Keratinocyte (primary cell): Measurements from ENCODE around the gene TENM3. TPM values are rescaled to one million over a fixed set of nuclear protein-coding genes. Genes with fewer than 3 reads are reported as not detected.
A peak's percentile ranks its signal among the peaks of the same experiment; 100 is the strongest.

Experiments
- DNase-seq: peaks from one replicate; pipeline ENCODE4 v3.0.0-alpha.2; 2011; ENCODE audit warnings: low read depth, missing footprints, low spot score
- FAIRE-seq: peaks from 2 replicates; lab custom pipeline; 2011; peaks lifted over from hg19 to GRCh38; lab: Jason Lieb, UNC
- H2AFZ ChIP-seq: 2 replicates; pipeline ENCODE4 v1.6.0; 2012; ENCODE audit warnings: low read length, control low read depth, inconsistent platforms; ENCODE audit not compliant: control insufficient read depth
- H3K27ac ChIP-seq: 2 replicates; pipeline ENCODE4 v1.5.1; 2011; ENCODE audit warnings: low read length; ENCODE audit not compliant: control insufficient read depth, insufficient read depth
- H3K27me3 ChIP-seq: 3 replicates; pipeline ENCODE4 v1.6.0; 2011; ENCODE audit warnings: low read length; ENCODE audit not compliant: control insufficient read depth, insufficient read depth; ENCODE audit errors: extremely low read depth
- H3K36me3 ChIP-seq, 2 experiments: 2 replicates in 1 of 2; 3 replicates in 1 of 2; pipeline ENCODE4 v1.5.1; 2011; ENCODE audit warnings: low read length in 2 of 2, mild to moderate bottlenecking in 1 of 2; ENCODE audit not compliant: control insufficient read depth in 2 of 2, insufficient read depth in 2 of 2; ENCODE audit errors: extremely low read depth in 1 of 2
- H3K4me1 ChIP-seq: 3 replicates; pipeline ENCODE4 v1.5.1; 2011; ENCODE audit warnings: low read length; ENCODE audit not compliant: control insufficient read depth, insufficient read depth; ENCODE audit errors: extremely low read depth
- H3K4me2 ChIP-seq: 3 replicates; pipeline ENCODE4 v1.6.0; 2011; ENCODE audit warnings: low read depth, low read length; ENCODE audit not compliant: control insufficient read depth, insufficient read depth; ENCODE audit errors: extremely low read depth
- H3K4me3 ChIP-seq, 3 experiments: fragments of 200-600 bp in 1 of 3; sonication (generic) in 1 of 3; 2 replicates in 2 of 3; 3 replicates in 1 of 3; pipeline ENCODE4 v1.5.1; 2011 to 2016; ENCODE audit warnings: low read length in 3 of 3, mild to moderate bottlenecking in 3 of 3, control low read depth in 2 of 3, inconsistent platforms in 1 of 3, low read depth in 1 of 3, mixed read lengths in 1 of 3, mixed run types in 1 of 3, moderate library complexity in 1 of 3; ENCODE audit not compliant: control insufficient read depth in 2 of 3, insufficient read depth in 2 of 3; ENCODE audit errors: extremely low read depth in 1 of 3
- H3K79me2 ChIP-seq: 2 replicates; pipeline ENCODE4 v1.6.0; 2012; ENCODE audit warnings: low read length; ENCODE audit not compliant: control insufficient read depth, insufficient read depth
- H3K9ac ChIP-seq: 3 replicates; pipeline ENCODE4 v1.6.0; 2011; ENCODE audit warnings: low read length; ENCODE audit not compliant: control insufficient read depth, insufficient read depth; ENCODE audit errors: extremely low read depth
- H3K9me1 ChIP-seq: 3 replicates; pipeline ENCODE4 v1.6.0; 2011; ENCODE audit warnings: low read length; ENCODE audit not compliant: control insufficient read depth, insufficient read depth; ENCODE audit errors: extremely low read depth
- H3K9me3 ChIP-seq: 2 replicates; pipeline ENCODE4 v1.5.1; 2012; ENCODE audit warnings: low read depth, low read length; ENCODE audit not compliant: control insufficient read depth
- H4K20me1 ChIP-seq: 3 replicates; pipeline ENCODE4 v1.6.0; 2011; ENCODE audit warnings: low read length; ENCODE audit not compliant: control insufficient read depth, insufficient read depth; ENCODE audit errors: extremely low read depth
- CTCF ChIP-seq, 3 experiments: IDR thresholded peaks in 1 of 3; conservative IDR thresholded peaks in 1 of 3; optimal IDR thresholded peaks in 1 of 3; 2 replicates in 2 of 3; 3 replicates in 1 of 3; pipeline versions ENCODE3 to v1.5.1; 2011; ENCODE audit warnings: low read length in 3 of 3, mild to moderate bottlenecking in 3 of 3, moderate library complexity in 2 of 3, control low read depth in 1 of 3, inconsistent platforms in 1 of 3; ENCODE audit not compliant: insufficient read depth in 2 of 3; ENCODE audit errors: extremely low read depth in 1 of 3
- EZH2 ChIP-seq: IDR thresholded peaks from one replicate; pipeline ENCODE4 v1.6.1; 2012; ENCODE audit warnings: inconsistent platforms, mild to moderate bottlenecking, low read length, moderate library complexity
- dilution Hi-C: fragments of 300-500 bp; cut with MboI; formaldehyde crosslinking; loops from one replicate; pipeline ENCODE4 v1.7.0; 2020; ENCODE audit warnings: low sequenced_read_pairs; ENCODE audit not compliant: extremely low pct_ligation_motif_present
- polyA plus RNA-seq, 5 experiments: library from polyadenylated mRNA; depleted of rRNA in 3 of 5; stranded (reverse) in 3 of 5; stranded (forward) in 1 of 5; unstranded in 1 of 5; fragments of >200 nt; gene quantifications; 1 replicate in 1 of 5; 2 replicates in 3 of 5; 3 replicates in 1 of 5; pipeline versions ENCODE4 v1.2.1 to v1.2.3, GENCODE V29; 2011 to 2012; ENCODE audit warnings: missing spikeins in 2 of 5, low read depth in 1 of 5, low replicate concordance in 1 of 5

Gene TENM3
- polyA plus RNA-seq, 1 donor (not counting 4 experiments of a cell fraction or from before 2014, with no cell fraction given): 17.0 TPM

GRCh38 chr4:182554736-182555135 is 311.5 kb downstream of the TENM3 start:
- Histone ChIP-seq H3K9ac (no peak overlapping the region), H3K79me2 (no peaks in the 10 kb centered on the region), H3K9me3 (no peaks in the 10 kb centered on the region), H2AFZ (no peak overlapping the region), H4K20me1 (no peaks in the 10 kb centered on the region), H3K4me1 (peaks cover 6% of the 10 kb centered on the region), H3K36me3 (no peaks in the 10 kb centered on the region), H3K27ac (no peak overlapping the region), H3K27me3 (no peaks in the 10 kb centered on the region), H3K9me1 (no peaks in the 10 kb centered on the region), H3K4me2 (no peak overlapping the region), H3K4me3 (no peak overlapping the region)
- FAIRE-seq (no peak), DNase-seq (no peak)
- dilution Hi-C loops: no loop called here
- no peak for TF ChIP-seq CTCF (optimal IDR thresholded peaks at IDR 0.05 in 1 of 3, IDR thresholded peaks at IDR 0.05 in 1 of 3, conservative IDR thresholded peaks at IDR 0.05 in 1 of 3; ENCODE audit: extremely low read depth in 1 of 3, insufficient read depth in 2 of 3, low read length in 3 of 3)
- TF ChIP-seq EZH2: no peak

- H3K9ac ChIP-seq: no peak overlapping the region
- peaks cover 6% of the 10 kb centered on the region for H3K4me1 ChIP-seq
- DNase-seq (peak; percentile 23), FAIRE-seq (peak; percentile 67)
- H3K9me3 ChIP-seq: no peaks in the 10 kb centered on the region
- dilution Hi-C loops: no loop called here
- H2AFZ ChIP-seq: peak overlapping the region; percentile 29
- H3K79me2 ChIP-seq: no peaks in the 10 kb centered on the region
- no peak overlapping the region for H3K4me2 ChIP-seq
- no peaks in the 10 kb centered on the region for H3K9me1 ChIP-seq
- no peak for TF ChIP-seq EZH2
- no peak for TF ChIP-seq CTCF (optimal IDR thresholded peaks at IDR 0.05 in 1 of 3, IDR thresholded peaks at IDR 0.05 in 1 of 3, conservative IDR thresholded peaks at IDR 0.05 in 1 of 3; ENCODE audit: extremely low read depth in 1 of 3, insufficient read depth in 2 of 3, low read length in 3 of 3)
- no peaks in the 10 kb centered on the region for H3K36me3 ChIP-seq
- no peaks in the 10 kb centered on the region for H3K27me3 ChIP-seq
- H3K27ac ChIP-seq: no peak overlapping the region
- no peaks in the 10 kb centered on the region for H4K20me1 ChIP-seq
- no peak overlapping the region for H3K4me3 ChIP-seq
These were observed 312.8 kb downstream of the TENM3 start for GRCh38 chr4:182555997-182556418.
